Stimulated activated CD4-positive, alpha-beta T cell treated with anti-CD3 and anti-CD28 coated beads, Interleukin-15, amount 100 ng/mL, for 48 hours (primary cell): ENCODE data around the gene GSTA3.
A peak's percentile ranks its signal among the peaks of the same experiment; 100 is the strongest.
"Not testable (repeated sequence)": the region's sequence is repeated elsewhere in the genome, so short reads cannot be mapped to it uniquely, and the experiment has no call there.

ENCODE experiments used
- DNase-seq, 2 donors: peaks; one replicate each; pipeline ENCODE4 v3.0.0-alpha.2; 2020; ENCODE audit warnings: low read depth in 2 of 2

Gene GSTA3

GRCh38 chr6:52910091-52910490, 593 bp upstream of the GSTA3 start:
- DNase-seq: no peak

- DNase-seq: no peak
These were observed 367 bp downstream of the GSTA3 start for GRCh38 chr6:52909131-52909530.

- no peak for DNase-seq
These were observed 972 bp downstream of the GSTA3 start for GRCh38 chr6:52908526-52908925.

- no peak for DNase-seq
These were observed 4.8 kb downstream of the GSTA3 start for GRCh38 chr6:52904562-52905279.

- DNase-seq: no peak
These were observed 9.0 kb downstream of the GSTA3 start for GRCh38 chr6:52900536-52900935.

GRCh38 chr6:52895790-52896189, 13.7 kb downstream of the GSTA3 start:
- not testable (repeated sequence) for DNase-seq

- no peak for DNase-seq
These were observed 15.2 kb downstream of the GSTA3 start for GRCh38 chr6:52894285-52894684.

- no peak for DNase-seq
These were observed 15.7 kb downstream of the GSTA3 start for GRCh38 chr6:52893803-52894202.

GRCh38 chr6:52893221-52893620, 16.3 kb downstream of the GSTA3 start:
- no peak for DNase-seq

GRCh38 chr6:52890018-52890417, 19.5 kb downstream of the GSTA3 start:
- DNase-seq: no peak

- no peak for DNase-seq
These were observed 21.5 kb downstream of the GSTA3 start for GRCh38 chr6:52887910-52888524.

GRCh38 chr6:52881996-52882841, 27.3 kb downstream of the GSTA3 start:
- peak; percentile 33 to 46 for DNase-seq

- DNase-seq: no peak
These were observed 27.9 kb downstream of the GSTA3 start for GRCh38 chr6:52881662-52881995.

- no peak for DNase-seq
These were observed 31.7 kb downstream of the GSTA3 start for GRCh38 chr6:52877786-52878185.

- no peak for DNase-seq
These were observed 32.3 kb downstream of the GSTA3 start for GRCh38 chr6:52877168-52877567.

- DNase-seq: no peak
These were observed 33.3 kb downstream of the GSTA3 start for GRCh38 chr6:52876056-52876787.

GRCh38 chr6:52872031-52872430, 37.5 kb downstream of the GSTA3 start:
- DNase-seq: no peak

- DNase-seq: no peak
These were observed 37.9 kb downstream of the GSTA3 start for GRCh38 chr6:52871621-52872020.

- DNase-seq: not testable (repeated sequence)
These were observed 39.0 kb downstream of the GSTA3 start for GRCh38 chr6:52870335-52871091.

- DNase-seq: not testable (repeated sequence)
These were observed 40.6 kb downstream of the GSTA3 start for GRCh38 chr6:52868899-52869298.

- DNase-seq: no peak
These were observed 41.3 kb downstream of the GSTA3 start for GRCh38 chr6:52868240-52868639.
